Endothelial cell of umbilical vein (primary cell): ENCODE data around the gene GNAS-AS1.

Experiments used
- EZH2 ChIP-seq: IDR thresholded peaks from 2 replicates; pipeline ENCODE4 v1.6.1; 2012; ENCODE audit warnings: borderline replicate concordance, low read depth, mild to moderate bottlenecking, moderate library complexity, low read length, inconsistent platforms; ENCODE audit not compliant: severe bottlenecking
- FOS ChIP-seq: IDR thresholded peaks from 2 replicates; pipeline ENCODE4 v1.6.1; 2011; ENCODE audit warnings: mild to moderate bottlenecking, low read length, moderate library complexity, borderline replicate concordance; ENCODE audit not compliant: insufficient read depth
- GATA2 ChIP-seq: IDR thresholded peaks from 2 replicates; pipeline ENCODE4 v1.7.0; 2011; ENCODE audit warnings: low read depth, mild to moderate bottlenecking, moderate library complexity, mixed read lengths, low read length; ENCODE audit not compliant: insufficient read length, insufficient read depth
- JUN ChIP-seq: IDR thresholded peaks from 2 replicates; pipeline ENCODE4 v1.6.1; 2011; ENCODE audit warnings: borderline replicate concordance, low read depth; ENCODE audit not compliant: insufficient read length, insufficient read depth
- MAX ChIP-seq: IDR thresholded peaks from 2 replicates; pipeline ENCODE4 v1.6.1; 2011; ENCODE audit not compliant: insufficient read depth, insufficient read length
- MYC ChIP-seq: IDR thresholded peaks from one replicate; pipeline ENCODE4 v1.6.1; 2011; ENCODE audit warnings: mild to moderate bottlenecking, low read depth, low read length
- POLR2A ChIP-seq: IDR thresholded peaks from 2 replicates; pipeline ENCODE4 v1.6.1; 2012; ENCODE audit warnings: low read depth, mild to moderate bottlenecking, control low read depth, low read length
- POLR2AphosphoS5 ChIP-seq: IDR thresholded peaks from 2 replicates; pipeline ENCODE4 v1.6.1; 2012; ENCODE audit warnings: low read depth, mild to moderate bottlenecking, control low read depth, low read length, moderate library complexity; ENCODE audit not compliant: insufficient read depth
- TF ChIP-seq, protein P1 (sequence below), 2 donors: IDR thresholded peaks; 1 replicate in 1 of 2; 2 replicates in 1 of 2; pipeline ENCODE4 v1.5.1; 2011; ENCODE audit warnings: low read length in 2 of 2, mild to moderate bottlenecking in 2 of 2, moderate library complexity in 2 of 2, control low read depth in 1 of 2, inconsistent platforms in 1 of 2, low read depth in 1 of 2; ENCODE audit not compliant: insufficient read depth in 1 of 2; ENCODE audit errors: extremely low read depth in 1 of 2

GRCh38 chr20:58868795-58869194, 18.1 kb upstream of the GNAS-AS1 start:
- TF ChIP-seq, protein P1, sequence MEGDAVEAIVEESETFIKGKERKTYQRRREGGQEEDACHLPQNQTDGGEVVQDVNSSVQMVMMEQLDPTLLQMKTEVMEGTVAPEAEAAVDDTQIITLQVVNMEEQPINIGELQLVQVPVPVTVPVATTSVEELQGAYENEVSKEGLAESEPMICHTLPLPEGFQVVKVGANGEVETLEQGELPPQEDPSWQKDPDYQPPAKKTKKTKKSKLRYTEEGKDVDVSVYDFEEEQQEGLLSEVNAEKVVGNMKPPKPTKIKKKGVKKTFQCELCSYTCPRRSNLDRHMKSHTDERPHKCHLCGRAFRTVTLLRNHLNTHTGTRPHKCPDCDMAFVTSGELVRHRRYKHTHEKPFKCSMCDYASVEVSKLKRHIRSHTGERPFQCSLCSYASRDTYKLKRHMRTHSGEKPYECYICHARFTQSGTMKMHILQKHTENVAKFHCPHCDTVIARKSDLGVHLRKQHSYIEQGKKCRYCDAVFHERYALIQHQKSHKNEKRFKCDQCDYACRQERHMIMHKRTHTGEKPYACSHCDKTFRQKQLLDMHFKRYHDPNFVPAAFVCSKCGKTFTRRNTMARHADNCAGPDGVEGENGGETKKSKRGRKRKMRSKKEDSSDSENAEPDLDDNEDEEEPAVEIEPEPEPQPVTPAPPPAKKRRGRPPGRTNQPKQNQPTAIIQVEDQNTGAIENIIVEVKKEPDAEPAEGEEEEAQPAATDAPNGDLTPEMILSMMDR (IDR thresholded peaks at IDR 0.05; ENCODE audit: extremely low read depth in 1 of 2, insufficient read depth in 1 of 2, low read depth in 1 of 2, low read length in 2 of 2), result peak in 1 of 2 donors; percentile 25
- TF ChIP-seq EZH2 (no peak), POLR2A (no peak), MAX (no peak), MYC (no peak), POLR2AphosphoS5 (no peak), JUN (no peak), GATA2 (no peak), FOS (no peak)
